ENCODE results near the gene PRMT9. TPM values are rescaled to one million over a fixed set of nuclear protein-coding genes. Genes with fewer than 3 reads are reported as not detected.

The PRMT9 gene
- total RNA-seq, 2 donors from 2014 or later = 5.0 to 5.2 TPM

GRCh38 chr4:147644471-147644870 is 39.5 kb downstream of the PRMT9 start:
- no peak for TF ChIP-seq CTCF (IDR thresholded peaks at IDR 0.05)

GRCh38 chr4:147643616-147644015 is 40.3 kb downstream of the PRMT9 start:
- Histone ChIP-seq H3K9me3 (no peaks in the 10 kb centered on the region), H3K4me1 (peaks cover 0 to 15% of the 10 kb centered on the region in 2 donors), H3K36me3 (peaks cover 4% of the 10 kb centered on the region), H3K27ac (no peak overlapping the region), H3K27me3 (no peaks in the 10 kb centered on the region), H3K4me3 (no peak overlapping the region)
- DNase-seq (ENCODE audit: low spot score) = no peak
- no peak for TF ChIP-seq CTCF (IDR thresholded peaks at IDR 0.05)

More at GRCh38 chr4:147644471-147644870, 39.5 kb downstream of the PRMT9 start:
- Histone ChIP-seq H3K9me3 (no peaks in the 10 kb centered on the region), H3K27me3 (no peaks in the 10 kb centered on the region), H3K4me1 (peaks cover 0 to 15% of the 10 kb centered on the region in 2 donors), H3K36me3 (peaks cover 4% of the 10 kb centered on the region), H3K4me3 (no peak overlapping the region), H3K27ac (no peak overlapping the region)
- no peak for DNase-seq (ENCODE audit: low spot score)

- no peak for DNase-seq (ENCODE audit: low spot score)
- Histone ChIP-seq H3K36me3 (peaks cover 20% of the 10 kb centered on the region), H3K4me3 (no peak overlapping the region), H3K9me3 (no peaks in the 10 kb centered on the region), H3K27ac (no peak overlapping the region), H3K4me1 (no peaks in the 10 kb centered on the region), H3K27me3 (no peaks in the 10 kb centered on the region)
- no peak for TF ChIP-seq CTCF (IDR thresholded peaks at IDR 0.05)
Measured at GRCh38 chr4:147640331-147640730, 43.6 kb downstream of the PRMT9 start.

- Histone ChIP-seq H3K36me3 (peaks cover 30% of the 10 kb centered on the region), H3K27ac (no peak overlapping the region), H3K9me3 (no peaks in the 10 kb centered on the region), H3K4me1 (no peaks in the 10 kb centered on the region), H3K27me3 (no peaks in the 10 kb centered on the region), H3K4me3 (no peak overlapping the region)
- TF ChIP-seq CTCF (IDR thresholded peaks at IDR 0.05) = no peak
- no peak for DNase-seq (ENCODE audit: low spot score)
Measured at GRCh38 chr4:147639388-147639787, 44.6 kb downstream of the PRMT9 start.

GRCh38 chr4:147638942-147639341 is 45.0 kb downstream of the PRMT9 start:
- peaks cover 34% of the 10 kb centered on the region for H3K36me3 ChIP-seq
- no peaks in the 10 kb centered on the region for H3K4me1 ChIP-seq
- H3K27me3 ChIP-seq = no peaks in the 10 kb centered on the region
- no peak overlapping the region for H3K4me3 ChIP-seq
- TF ChIP-seq CTCF (IDR thresholded peaks at IDR 0.05) = no peak
- no peak overlapping the region for H3K27ac ChIP-seq
- DNase-seq (ENCODE audit: low spot score) = no peak
- no peaks in the 10 kb centered on the region for H3K9me3 ChIP-seq

- no peak for TF ChIP-seq CTCF (IDR thresholded peaks at IDR 0.05)
- DNase-seq (ENCODE audit: low spot score) = no peak
- peaks cover 40% of the 10 kb centered on the region for H3K36me3 ChIP-seq
Measured at GRCh38 chr4:147638365-147638764, 45.6 kb downstream of the PRMT9 start.

More at GRCh38 chr4:147638365-147638764, 45.6 kb downstream of the PRMT9 start:
- Histone ChIP-seq H3K4me1 (no peaks in the 10 kb centered on the region), H3K27ac (no peak overlapping the region), H3K9me3 (no peaks in the 10 kb centered on the region), H3K27me3 (no peaks in the 10 kb centered on the region), H3K4me3 (no peak overlapping the region)
